ENCODE measurements around the gene ZNF234. TPM values are rescaled to one million over a fixed set of nuclear protein-coding genes. Genes with fewer than 3 reads are reported as not detected.
"Not testable (repeated sequence)": the region's sequence is repeated elsewhere in the genome, so short reads cannot be mapped to it uniquely, and the experiment has no call there.

The ZNF234 gene
- total RNA-seq, 1 donor, result 2.2 TPM

DNA sequence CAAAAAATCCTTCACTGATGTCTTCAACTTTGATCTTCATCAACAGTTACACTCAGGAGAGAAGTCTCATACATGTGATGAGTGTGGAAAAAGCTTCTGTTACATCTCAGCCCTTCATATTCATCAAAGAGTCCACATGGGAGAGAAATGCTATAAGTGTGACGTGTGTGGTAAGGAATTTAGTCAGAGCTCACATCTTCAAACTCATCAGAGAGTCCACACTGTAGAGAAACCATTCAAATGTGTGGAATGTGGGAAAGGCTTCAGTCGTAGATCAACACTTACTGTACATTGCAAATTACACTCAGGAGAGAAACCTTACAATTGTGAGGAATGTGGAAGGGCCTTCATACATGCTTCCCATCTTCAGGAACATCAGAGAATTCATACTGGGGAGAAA lies 15.1 kb downstream of the ZNF234 start:
- peaks cover 58% of the 10 kb centered on the region for H3K9me3 ChIP-seq (ENCODE audit: low read depth, low read length)
- H3K4me3 ChIP-seq (ENCODE audit: low read length), result no peak overlapping the region
- no peaks in the 10 kb centered on the region for H3K27me3 ChIP-seq (ENCODE audit: insufficient read depth, low read length)
- H3K4me1 ChIP-seq (ENCODE audit: insufficient read depth, low read length), result no peaks in the 10 kb centered on the region

DNA sequence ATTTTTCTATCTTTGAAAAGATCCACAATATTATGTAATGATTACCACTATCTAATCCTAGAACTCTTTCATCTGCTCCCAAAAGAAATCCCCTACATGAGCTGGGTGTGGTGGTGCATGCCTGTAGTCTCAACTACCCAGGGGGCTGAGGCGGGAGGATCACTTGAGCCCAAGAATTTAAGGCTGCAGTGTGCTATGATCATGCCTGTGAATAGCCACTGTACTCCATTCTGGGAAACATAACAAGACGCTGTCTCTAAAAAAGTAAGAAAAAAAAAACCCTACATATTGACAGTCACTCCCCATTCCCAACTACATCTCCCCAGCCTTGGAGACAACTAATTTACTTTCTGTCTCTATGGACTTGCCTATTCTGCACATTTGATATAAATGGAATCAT lies 22.4 kb downstream of the ZNF234 start:
- peaks cover 34% of the 10 kb centered on the region for H3K9me3 ChIP-seq (ENCODE audit: low read depth, low read length)
- no peak overlapping the region for H3K4me3 ChIP-seq (ENCODE audit: low read length)
- peaks cover 16% of the 10 kb centered on the region for H3K4me1 ChIP-seq (ENCODE audit: insufficient read depth, low read length)
- no peaks in the 10 kb centered on the region for H3K27me3 ChIP-seq (ENCODE audit: insufficient read depth, low read length)

GRCh38 chr19:44164327-44164672 lies 22.9 kb downstream of the ZNF234 start:
- Histone ChIP-seq H3K27me3 (ENCODE audit: insufficient read depth, low read length) (no peaks in the 10 kb centered on the region), H3K4me1 (ENCODE audit: insufficient read depth, low read length) (peaks cover 16% of the 10 kb centered on the region), H3K9me3 (ENCODE audit: low read depth, low read length) (peaks cover 31% of the 10 kb centered on the region), H3K4me3 (ENCODE audit: low read length) (peak overlapping the region; percentile 61)

- peaks cover 33% of the 10 kb centered on the region for H3K9me3 ChIP-seq (ENCODE audit: low read depth, low read length)
- no peaks in the 10 kb centered on the region for H3K27me3 ChIP-seq (ENCODE audit: insufficient read depth, low read length)
- H3K4me3 ChIP-seq (ENCODE audit: low read length), result peak within 1 kb of the TSS; percentile 61
- peaks cover 16% of the 10 kb centered on the region for H3K4me1 ChIP-seq (ENCODE audit: insufficient read depth, low read length)
Observed at GRCh38 chr19:44164673-44165512, 23.5 kb downstream of the ZNF234 start, which contains the start of gene ZNF226. Gene ZNF226, plus strand, starts transcription at chr19:44165100. Its CDS starts 4,981 bp downstream, at chr19:44170081.

DNA sequence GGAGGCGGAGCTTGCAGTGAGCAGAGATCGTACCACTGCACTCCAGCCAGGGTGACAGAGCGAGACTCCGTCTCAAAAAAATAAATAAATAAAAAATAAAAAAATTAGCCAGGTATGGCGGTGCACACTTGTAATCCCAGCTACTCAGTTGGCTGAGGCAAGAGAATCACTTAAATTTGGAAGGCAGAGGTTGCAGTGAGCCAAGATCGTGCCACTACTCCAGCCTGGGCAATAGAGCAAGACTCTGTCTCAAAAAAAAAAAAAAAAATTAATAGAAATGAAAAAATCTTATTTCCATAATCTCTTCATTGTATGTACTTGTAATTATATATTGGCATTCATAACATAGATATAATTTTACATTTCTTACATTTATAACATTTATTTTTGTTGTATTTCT lies 29.3 kb downstream of the ZNF234 start:
- not testable (repeated sequence) for H3K4me3 ChIP-seq (ENCODE audit: low read length); H3K4me1 ChIP-seq (ENCODE audit: insufficient read depth, low read length); H3K27me3 ChIP-seq (ENCODE audit: insufficient read depth, low read length)
- H3K9me3 ChIP-seq (ENCODE audit: low read depth, low read length), result peaks cover 65% of the 10 kb centered on the region

DNA sequence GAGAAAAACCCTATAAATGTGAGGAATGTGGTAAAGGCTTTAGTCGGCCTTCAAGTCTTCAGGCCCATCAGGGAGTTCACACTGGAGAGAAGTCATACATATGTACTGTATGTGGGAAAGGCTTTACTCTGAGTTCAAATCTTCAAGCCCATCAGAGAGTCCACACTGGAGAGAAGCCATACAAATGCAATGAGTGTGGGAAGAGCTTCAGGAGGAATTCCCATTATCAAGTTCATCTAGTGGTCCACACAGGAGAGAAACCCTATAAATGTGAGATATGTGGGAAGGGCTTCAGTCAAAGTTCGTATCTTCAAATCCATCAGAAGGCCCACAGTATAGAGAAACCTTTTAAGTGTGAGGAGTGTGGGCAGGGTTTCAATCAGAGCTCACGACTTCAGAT lies 35.2 kb downstream of the ZNF234 start:
- Histone ChIP-seq H3K4me1 (ENCODE audit: insufficient read depth, low read length) (no peaks in the 10 kb centered on the region), H3K4me3 (ENCODE audit: low read length) (no peak overlapping the region), H3K27me3 (ENCODE audit: insufficient read depth, low read length) (no peaks in the 10 kb centered on the region), H3K9me3 (ENCODE audit: low read depth, low read length) (peaks cover 91% of the 10 kb centered on the region)

GRCh38 chr19:44180968-44181367 lies 39.6 kb downstream of the ZNF234 start:
- no peak overlapping the region for H3K4me3 ChIP-seq (ENCODE audit: low read length)
- H3K9me3 ChIP-seq (ENCODE audit: low read depth, low read length), result peaks cover 70% of the 10 kb centered on the region

GRCh38 chr19:44182145-44182544 lies 40.8 kb downstream of the ZNF234 start:
- H3K9me3 ChIP-seq (ENCODE audit: low read depth, low read length), result peaks cover 67% of the 10 kb centered on the region
- no peaks in the 10 kb centered on the region for H3K4me1 ChIP-seq (ENCODE audit: insufficient read depth, low read length)
- H3K27me3 ChIP-seq (ENCODE audit: insufficient read depth, low read length), result no peaks in the 10 kb centered on the region
- no peak overlapping the region for H3K4me3 ChIP-seq (ENCODE audit: low read length)

More at GRCh38 chr19:44180968-44181367, 39.6 kb downstream of the ZNF234 start:
- H3K4me1 ChIP-seq (ENCODE audit: insufficient read depth, low read length), result no peaks in the 10 kb centered on the region
- no peaks in the 10 kb centered on the region for H3K27me3 ChIP-seq (ENCODE audit: insufficient read depth, low read length)

DNA sequence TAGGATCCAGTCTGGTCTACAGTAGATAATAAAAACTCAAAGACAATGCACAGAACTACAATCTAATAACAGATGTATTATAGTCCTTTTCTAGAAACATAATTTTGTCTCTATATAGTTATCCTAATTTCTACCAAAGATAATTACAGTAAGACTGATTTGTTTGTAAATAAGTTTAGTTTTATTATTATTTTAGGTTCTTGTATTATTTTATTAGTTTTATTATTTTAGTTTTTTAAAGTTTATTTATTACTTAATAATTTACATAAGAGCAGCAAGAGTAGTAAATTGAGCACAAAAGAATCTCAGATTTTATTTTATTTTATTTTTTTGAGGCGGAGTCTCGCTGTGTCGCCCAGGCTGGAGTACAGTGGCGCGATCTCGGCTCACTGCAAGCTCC lies 48.7 kb downstream of the ZNF234 start:
- no peak overlapping the region for H3K4me3 ChIP-seq (ENCODE audit: low read length)
- no peaks in the 10 kb centered on the region for H3K27me3 ChIP-seq (ENCODE audit: insufficient read depth, low read length)
- no peaks in the 10 kb centered on the region for H3K4me1 ChIP-seq (ENCODE audit: insufficient read depth, low read length)
- H3K9me3 ChIP-seq (ENCODE audit: low read depth, low read length), result peaks cover 48% of the 10 kb centered on the region

DNA sequence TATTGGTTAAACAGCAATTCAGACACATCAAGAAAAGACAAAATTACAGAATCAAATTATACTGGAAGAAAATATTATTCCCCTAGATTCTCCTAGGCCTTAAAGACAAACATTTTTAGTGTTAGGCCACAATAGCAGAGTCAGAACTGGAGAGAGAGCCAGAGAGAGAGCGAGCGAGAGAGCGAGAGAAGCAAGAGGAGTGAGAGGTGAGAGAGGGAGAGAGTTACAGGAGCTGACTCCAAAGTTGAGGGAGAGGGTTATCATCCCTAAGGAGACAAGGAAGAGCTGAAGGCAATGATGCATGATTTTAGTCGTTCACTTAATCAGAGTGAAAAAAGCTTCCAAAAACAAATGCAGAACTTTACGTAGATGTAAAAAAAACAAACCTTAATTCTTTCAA lies 50.8 kb downstream of the ZNF234 start:
- Histone ChIP-seq H3K27me3 (ENCODE audit: insufficient read depth, low read length) (no peaks in the 10 kb centered on the region), H3K4me3 (ENCODE audit: low read length) (no peak overlapping the region), H3K4me1 (ENCODE audit: insufficient read depth, low read length) (no peaks in the 10 kb centered on the region), H3K9me3 (ENCODE audit: low read depth, low read length) (peaks cover 37% of the 10 kb centered on the region)

DNA sequence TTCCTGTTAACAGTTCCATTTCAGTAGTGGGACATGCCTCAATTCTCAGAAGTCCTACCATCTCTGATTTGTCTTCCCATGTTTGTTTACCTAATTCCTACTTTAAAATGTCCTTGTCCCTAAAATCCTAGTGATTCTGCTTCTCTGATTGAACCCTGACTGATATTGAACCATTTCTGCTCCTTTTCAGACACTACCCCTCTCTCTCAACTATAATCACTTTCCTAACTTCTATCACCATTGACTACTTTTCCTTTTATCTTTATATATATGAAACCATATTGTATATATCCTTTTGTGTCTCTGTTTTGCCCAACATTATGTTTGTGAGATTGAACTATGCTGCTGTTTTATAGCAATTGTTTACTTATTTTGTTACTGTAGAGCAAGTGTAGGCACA lies 55.4 kb downstream of the ZNF234 start:
- H3K4me1 ChIP-seq (ENCODE audit: insufficient read depth, low read length), result no peaks in the 10 kb centered on the region
- peaks cover 5% of the 10 kb centered on the region for H3K27me3 ChIP-seq (ENCODE audit: insufficient read depth, low read length)
- peaks cover 21% of the 10 kb centered on the region for H3K9me3 ChIP-seq (ENCODE audit: low read depth, low read length)
- H3K4me3 ChIP-seq (ENCODE audit: low read length), result no peak overlapping the region

GRCh38 chr19:44202470-44202869 lies 61.1 kb downstream of the ZNF234 start:
- H3K4me1 ChIP-seq (ENCODE audit: insufficient read depth, low read length), result no peaks in the 10 kb centered on the region

DNA sequence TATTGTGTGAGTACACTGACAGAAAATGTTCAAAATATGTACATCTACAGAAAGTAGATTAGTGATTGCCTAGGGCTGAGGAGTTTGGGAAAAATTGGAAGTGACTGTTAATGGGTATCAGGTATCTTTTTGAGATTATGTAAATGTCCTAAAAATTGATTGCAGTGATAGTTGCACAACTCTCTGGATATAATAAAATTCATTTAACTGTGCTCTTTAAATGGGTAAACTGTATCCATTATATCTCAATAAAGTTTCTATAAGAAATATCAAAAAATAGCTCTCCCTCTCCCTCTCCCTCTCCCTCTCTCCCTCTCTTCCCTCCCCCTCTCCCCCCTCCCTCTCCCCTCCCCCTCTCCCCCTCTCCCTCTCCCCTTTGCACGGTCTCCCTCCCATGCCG lies 61.6 kb downstream of the ZNF234 start:
- Histone ChIP-seq H3K9me3 (ENCODE audit: low read depth, low read length) (peaks cover 26% of the 10 kb centered on the region), H3K27me3 (ENCODE audit: insufficient read depth, low read length) (peaks cover 15% of the 10 kb centered on the region), H3K4me3 (ENCODE audit: low read length) (no peak overlapping the region), H3K4me1 (ENCODE audit: insufficient read depth, low read length) (no peaks in the 10 kb centered on the region)

More at GRCh38 chr19:44202470-44202869, 61.1 kb downstream of the ZNF234 start:
- H3K9me3 ChIP-seq (ENCODE audit: low read depth, low read length), result peaks cover 26% of the 10 kb centered on the region
- peaks cover 15% of the 10 kb centered on the region for H3K27me3 ChIP-seq (ENCODE audit: insufficient read depth, low read length)
- H3K4me3 ChIP-seq (ENCODE audit: low read length), result no peak overlapping the region

- H3K4me3 ChIP-seq (ENCODE audit: low read length), result not testable (repeated sequence)
Observed at GRCh38 chr19:44203877-44204276, 62.5 kb downstream of the ZNF234 start.

GRCh38 chr19:44204772-44205171 lies 63.4 kb downstream of the ZNF234 start:
- Histone ChIP-seq H3K4me1 (ENCODE audit: insufficient read depth, low read length) (no peaks in the 10 kb centered on the region), H3K27me3 (ENCODE audit: insufficient read depth, low read length) (peaks cover 15% of the 10 kb centered on the region), H3K9me3 (ENCODE audit: low read depth, low read length) (peaks cover 26% of the 10 kb centered on the region), H3K4me3 (ENCODE audit: low read length) (no peak overlapping the region)

More at GRCh38 chr19:44203877-44204276, 62.5 kb downstream of the ZNF234 start:
- not testable (repeated sequence) for H3K4me1 ChIP-seq (ENCODE audit: insufficient read depth, low read length)
- Histone ChIP-seq H3K9me3 (ENCODE audit: low read depth, low read length) (peaks cover 26% of the 10 kb centered on the region), H3K27me3 (ENCODE audit: insufficient read depth, low read length) (peaks cover 15% of the 10 kb centered on the region)
